Lung microvascular endothelial cell (primary cell): ENCODE results near the gene CCDC86. TPM values are rescaled to one million over a fixed set of nuclear protein-coding genes. Genes with fewer than 3 reads are reported as not detected.

Experiments used
- DNase-seq, 2 donors: peaks; one replicate each; pipeline versions ENCODE4 v3.0.0 to v3.0.0-alpha.2; 2010; ENCODE audit warnings: low read depth in 2 of 2
- total RNA-seq: library from RNA; depleted of rRNA; stranded (reverse); fragments of >200 nt; gene quantifications from 2 replicates; pipeline ENCODE4 v1.2.1, GENCODE V29; 2014

The CCDC86 gene
- total RNA-seq, 1 donor from 2014 or later = 10.1 TPM

GRCh38 chr11:60891103-60891741 lies 49.3 kb downstream of the CCDC86 start:
- peak in 1 of 2 donors; percentile 82 for DNase-seq

- DNase-seq = no peak
Observed at GRCh38 chr11:60895687-60896086, 53.8 kb downstream of the CCDC86 start.

DNA sequence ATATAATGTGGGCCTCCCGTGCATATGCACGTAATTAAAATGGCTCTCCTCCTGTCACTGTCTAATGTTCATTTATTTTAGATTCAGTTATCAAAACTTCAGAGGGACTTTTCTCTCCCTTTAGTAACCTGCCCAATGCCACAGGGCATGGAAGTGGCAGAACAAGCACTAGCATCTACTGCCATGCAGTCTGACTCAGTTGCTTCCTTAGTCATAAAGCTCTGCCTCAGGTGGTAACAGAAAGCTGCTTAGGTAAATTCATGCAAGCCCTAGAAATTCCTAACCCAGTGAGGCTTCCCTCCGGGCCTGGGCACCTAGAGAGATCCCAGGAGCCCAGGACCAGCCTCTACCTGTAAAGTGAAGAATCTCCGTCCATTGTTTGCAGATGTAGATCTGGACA lies 55.6 kb downstream of the CCDC86 start:
- DNase-seq = no peak

DNA sequence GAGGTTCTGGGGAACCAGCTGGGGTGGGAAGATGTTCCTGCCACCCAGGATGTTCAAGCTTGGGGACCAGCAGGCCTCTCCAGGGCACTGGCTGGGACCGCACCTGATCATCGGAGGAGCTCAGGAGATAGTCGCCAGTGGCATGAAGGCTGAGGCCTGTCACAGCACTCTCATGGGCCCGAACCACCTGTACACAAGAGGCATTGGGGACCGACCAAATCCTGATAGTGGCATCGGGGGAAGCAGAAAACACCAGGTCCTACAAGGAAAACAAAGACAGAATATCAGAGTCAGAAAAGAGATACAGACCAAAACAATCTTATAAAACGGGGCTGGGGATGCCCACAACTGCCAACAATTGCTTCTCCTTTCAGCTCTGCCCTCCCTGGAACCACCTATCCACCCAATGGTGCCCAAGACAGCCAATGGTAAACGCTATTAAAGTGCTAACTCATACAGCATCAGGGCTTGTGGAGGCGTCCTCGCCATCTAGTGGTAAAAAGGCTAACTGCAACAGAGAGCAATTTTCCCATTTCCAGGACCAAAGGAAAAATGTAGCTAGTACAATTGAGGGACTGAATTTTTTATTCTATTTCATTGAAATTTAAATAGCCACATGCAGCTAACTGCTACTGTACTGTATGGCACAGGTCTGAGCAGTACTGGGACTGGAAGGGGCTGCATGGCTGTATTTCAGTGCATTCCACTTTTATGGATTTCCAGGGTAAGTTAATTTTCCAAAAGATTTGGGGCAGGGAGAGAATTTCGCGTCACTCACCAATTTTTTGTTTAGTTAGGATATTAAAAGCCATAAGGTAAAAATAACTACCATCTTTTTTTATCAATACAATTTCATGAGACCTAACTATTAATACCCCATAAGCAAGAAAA lies 57.4 kb downstream of the CCDC86 start:
- DNase-seq = peak; percentile 79 to 87

DNA sequence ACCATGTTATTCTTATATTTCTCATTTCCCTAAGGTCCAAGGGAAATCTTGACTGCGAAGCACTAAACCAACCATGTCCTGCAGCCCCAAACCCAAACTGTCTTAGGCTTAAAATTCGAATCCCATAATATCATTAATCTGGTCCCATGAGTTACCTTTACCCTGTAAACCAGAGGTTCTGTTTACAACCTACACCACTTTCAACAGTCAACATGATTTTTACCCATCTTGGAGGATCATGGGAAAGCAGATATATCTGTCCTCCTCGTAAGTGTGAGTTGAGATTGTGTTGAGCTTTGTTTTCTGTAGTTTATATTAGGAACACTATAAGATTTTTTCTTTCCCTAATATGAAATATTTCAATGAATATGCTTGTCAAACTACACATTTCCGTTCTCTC lies 58.1 kb downstream of the CCDC86 start:
- DNase-seq = no peak

Other genes starting within 250 kb of the CCDC86 start
- not detected in 2 replicates for gene MS4A8, start 142.5 kb upstream of the CCDC86 start, total RNA-seq
- gene MS4A18, start 117.4 kb upstream of the CCDC86 start, total RNA-seq = not detected in 2 replicates
- gene MS4A15, start 85.2 kb upstream of the CCDC86 start, total RNA-seq = not detected in 2 replicates
- not detected in 2 replicates for gene MS4A10, start 56.8 kb upstream of the CCDC86 start, total RNA-seq
- under 0.01 TPM in 1 of 2 replicates, not detected in the other for gene PTGDR2, start 13.8 kb downstream of the CCDC86 start, total RNA-seq
- not detected in 2 replicates for gene ZP1, start 25.4 kb downstream of the CCDC86 start, total RNA-seq
- 44.6 and 47.1 TPM in 2 replicates for gene PRPF19, start 64.5 kb downstream of the CCDC86 start, total RNA-seq
- gene TMEM109, start 72.0 kb downstream of the CCDC86 start, total RNA-seq = 68.6 and 70.2 TPM in 2 replicates
- gene TMEM132A, start 82.3 kb downstream of the CCDC86 start, total RNA-seq = 49.7 and 56.2 TPM in 2 replicates
- gene SLC15A3, start 110.1 kb downstream of the CCDC86 start, total RNA-seq = 4.6 and 6.0 TPM in 2 replicates
- not detected in 2 replicates for gene CD6, start 129.6 kb downstream of the CCDC86 start, total RNA-seq